GM12878 (cell line): ENCODE data around the gene DPP6.
"Not testable (repeated sequence)": the region's sequence is repeated elsewhere in the genome, so short reads cannot be mapped to it uniquely, and the experiment has no call there.

Source experiments
- CTCF ChIP-seq, 3 experiments: IDR thresholded peaks in 2 of 3; conservative IDR thresholded peaks in 1 of 3; 2 replicates each; pipeline ENCODE4 v1.5.1; 2011; ENCODE audit warnings: low read depth in 3 of 3, low read length in 3 of 3, mild to moderate bottlenecking in 3 of 3, control low read depth in 2 of 3, moderate library complexity in 2 of 3, inconsistent platforms in 1 of 3, mixed read lengths in 1 of 3; ENCODE audit not compliant: control insufficient read depth in 2 of 3, insufficient read depth in 1 of 3; ENCODE audit errors: extremely low read depth in 1 of 3
- EP300 ChIP-seq, 2 experiments: fragments of 150-350 bp in 1 of 2; IDR thresholded peaks; 2 replicates each; pipeline ENCODE4 v1.6.1; 2011 to 2012; ENCODE audit warnings: low read depth in 2 of 2, low read length in 2 of 2, borderline replicate concordance in 1 of 2, improper control_type of control experiment in 1 of 2, inconsistent platforms in 1 of 2; ENCODE audit not compliant: control insufficient read depth in 1 of 2
- EZH2 ChIP-seq: IDR thresholded peaks from 2 replicates; pipeline ENCODE4 v1.6.1; 2012; ENCODE audit warnings: low read depth, mild to moderate bottlenecking, control low read depth, inconsistent platforms, low read length, borderline replicate concordance; ENCODE audit not compliant: control insufficient read depth
- MAX ChIP-seq: IDR thresholded peaks from 2 replicates; pipeline ENCODE4 v1.6.1; 2012; ENCODE audit warnings: low read depth, low read length, improper control_type of control experiment
- POLR2AphosphoS5 ChIP-seq: IDR thresholded peaks from 2 replicates; pipeline ENCODE4 v1.6.1; 2011; ENCODE audit warnings: mild to moderate bottlenecking, low read length, inconsistent platforms
- RAD21 ChIP-seq: IDR thresholded peaks from 2 replicates; pipeline ENCODE4 v1.6.1; 2011; ENCODE audit warnings: mild to moderate bottlenecking, low read depth, low read length, moderate library complexity; ENCODE audit not compliant: insufficient read depth
- SP1 ChIP-seq: IDR thresholded peaks from one replicate; pipeline ENCODE4 v1.6.1; 2011; ENCODE audit warnings: low read depth, low read length
- TCF3 ChIP-seq: IDR thresholded peaks from 2 replicates; pipeline ENCODE4 v1.6.1; 2012; ENCODE audit warnings: low read depth, mild to moderate bottlenecking, low read length, borderline replicate concordance; ENCODE audit not compliant: insufficient read depth
- ZNF274 ChIP-seq: IDR thresholded peaks from one replicate; pipeline ENCODE4 v1.8.0; 2011; ENCODE audit not compliant: insufficient read length, insufficient read depth

GRCh38 chr7:154129142-154129541 lies 76.9 kb downstream of the DPP6 start:
- TF ChIP-seq SP1; CTCF (IDR thresholded peaks at IDR 0.05 in 2 of 3, conservative IDR thresholded peaks at IDR 0.05 in 1 of 3; ENCODE audit: control insufficient read depth in 2 of 3, extremely low read depth in 1 of 3, insufficient read depth in 1 of 3, low read depth in 3 of 3, low read length in 3 of 3); ZNF274; TCF3; EZH2; POLR2AphosphoS5; MAX; EP300 (IDR thresholded peaks at IDR 0.05; ENCODE audit: borderline replicate concordance in 1 of 2, control insufficient read depth in 1 of 2, low read depth in 2 of 2, low read length in 2 of 2); RAD21: not testable (repeated sequence)
